HEK293 (cell line): ENCODE data around the gene ASCL4.

ENCODE experiments used
- CTCF ChIA-PET: fragments of 350-600 bp; formaldehyde crosslinking; extraction: SDS; loops from one replicate; lab custom pipeline; 2021; ENCODE audit warnings: antibody characterized with exemption; lab: Yijun Ruan, JAX
- POLR2A ChIA-PET: fragments of 300-600 bp; formaldehyde crosslinking; extraction: SDS; loops from one replicate; lab custom pipeline; 2020; ENCODE audit warnings: antibody characterized with exemption, inconsistent platforms; lab: Yijun Ruan, JAX
- H3K27ac ChIP-seq: fragments of 200-500 bp; sonication (Bioruptor generic); 2 replicates; pipeline ENCODE4 v1.5.1; 2014; ENCODE audit warnings: low read depth, low read length, control low read depth, inconsistent platforms; ENCODE audit errors: extremely low read depth
- H3K36me3 ChIP-seq, 2 experiments: fragments of 200-500 bp in 1 of 2; sonication (Bioruptor generic) in 1 of 2; 1 replicate in 1 of 2; 2 replicates in 1 of 2; pipeline ENCODE4 v1.5.1; 2014 to 2017; ENCODE audit warnings: inconsistent platforms in 2 of 2, low read length in 2 of 2; ENCODE audit not compliant: control insufficient read depth in 2 of 2, insufficient read depth in 1 of 2
- H3K4me1 ChIP-seq: fragments of 200-500 bp; sonication (Bioruptor generic); 2 replicates; pipeline ENCODE4 v1.5.1; 2014; ENCODE audit warnings: mild to moderate bottlenecking, low read length, inconsistent platforms; ENCODE audit not compliant: control insufficient read depth, insufficient read depth
- H3K4me3 ChIP-seq: 2 replicates; pipeline ENCODE4 v1.5.1; 2011; ENCODE audit warnings: low read depth, mild to moderate bottlenecking, control low read depth, low read length, moderate library complexity
- H3K9me3 ChIP-seq: fragments of 200-500 bp; sonication (Bioruptor generic); 2 replicates; pipeline ENCODE4 v1.5.1; 2014; ENCODE audit warnings: low read depth, low read length, inconsistent platforms; ENCODE audit not compliant: control insufficient read depth, insufficient read depth
- ATF2 ChIP-seq: fragments of 450-650 bp; formaldehyde crosslinking; IDR thresholded peaks from 2 replicates; pipeline ENCODE4 v1.5.1; 2016; ENCODE audit warnings: missing biosample characterization, missing genetic modification characterization, low read depth
- BCL6B ChIP-seq: fragments of 450-650 bp; formaldehyde crosslinking; IDR thresholded peaks from 2 replicates; pipeline ENCODE4 v1.5.1; 2017; ENCODE audit warnings: missing biosample characterization, missing genetic modification characterization
- GLIS2 ChIP-seq: fragments of 450-650 bp; formaldehyde crosslinking; IDR thresholded peaks from 2 replicates; pipeline ENCODE4 v1.5.1; 2016; ENCODE audit warnings: missing biosample characterization, missing genetic modification characterization
- PRDM6 ChIP-seq: fragments of 450-650 bp; formaldehyde crosslinking; IDR thresholded peaks from 2 replicates; pipeline ENCODE4 v1.5.1; 2017; ENCODE audit warnings: missing biosample characterization, missing genetic modification characterization
- SCRT2 ChIP-seq: fragments of 450-650 bp; formaldehyde crosslinking; IDR thresholded peaks from 2 replicates; pipeline ENCODE4 v1.5.1; 2016; ENCODE audit warnings: missing biosample characterization, missing genetic modification characterization
- ZBTB26 ChIP-seq: fragments of 450-650 bp; formaldehyde crosslinking; optimal IDR thresholded peaks from 2 replicates; pipeline ENCODE3; 2016; ENCODE audit warnings: missing biosample characterization, mild to moderate bottlenecking, missing genetic modification characterization
- ZBTB6 ChIP-seq: fragments of 450-650 bp; formaldehyde crosslinking; IDR thresholded peaks from 2 replicates; pipeline ENCODE4 v1.5.1; 2017; ENCODE audit warnings: missing biosample characterization, missing genetic modification characterization
- ZNF121 ChIP-seq: fragments of 450-650 bp; formaldehyde crosslinking; IDR thresholded peaks from 2 replicates; pipeline ENCODE4 v1.5.1; 2016; ENCODE audit warnings: missing biosample characterization, missing genetic modification characterization
- ZNF148 ChIP-seq: fragments of 450-650 bp; formaldehyde crosslinking; IDR thresholded peaks from 2 replicates; pipeline ENCODE4 v1.5.0; 2017; ENCODE audit warnings: missing biosample characterization, missing genetic modification characterization, borderline replicate concordance
- ZNF280C ChIP-seq: fragments of 450-650 bp; formaldehyde crosslinking; IDR thresholded peaks from 2 replicates; pipeline ENCODE4 v1.5.1; 2016; ENCODE audit warnings: missing biosample characterization, missing genetic modification characterization
- ZNF335 ChIP-seq: fragments of 450-650 bp; formaldehyde crosslinking; conservative IDR thresholded peaks from 2 replicates; pipeline ENCODE4 v1.5.1; 2016; ENCODE audit warnings: missing biosample characterization, missing genetic modification characterization
- ZNF354C ChIP-seq: fragments of 450-650 bp; formaldehyde crosslinking; IDR thresholded peaks from 2 replicates; pipeline ENCODE4 v1.5.1; 2016; ENCODE audit warnings: missing biosample characterization, missing genetic modification characterization, low read depth, borderline replicate concordance
- ZNF549 ChIP-seq: fragments of 450-650 bp; IDR thresholded peaks from 2 replicates; pipeline ENCODE4 v1.5.1; 2018; ENCODE audit warnings: missing biosample characterization, missing genetic modification characterization, mild to moderate bottlenecking, inconsistent platforms, moderate library complexity
- ZNF585B ChIP-seq: fragments of 450-650 bp; formaldehyde crosslinking; IDR thresholded peaks from 2 replicates; pipeline ENCODE4 v1.5.1; 2016; ENCODE audit warnings: missing biosample characterization, missing genetic modification characterization
- ZNF629 ChIP-seq: fragments of 450-650 bp; formaldehyde crosslinking; IDR thresholded peaks from 2 replicates; pipeline ENCODE4 v1.5.1; 2017; ENCODE audit warnings: missing biosample characterization, missing genetic modification characterization
- ZNF701 ChIP-seq: fragments of 450-650 bp; formaldehyde crosslinking; IDR thresholded peaks from 2 replicates; pipeline ENCODE4 v1.5.1; 2016; ENCODE audit warnings: missing biosample characterization, missing genetic modification characterization
- ZNF704 ChIP-seq: fragments of 450-650 bp; formaldehyde crosslinking; IDR thresholded peaks from 2 replicates; pipeline ENCODE4 v1.5.1; 2016; ENCODE audit warnings: missing biosample characterization, missing genetic modification characterization
- ZNF76 ChIP-seq: fragments of 450-650 bp; formaldehyde crosslinking; IDR thresholded peaks from 2 replicates; pipeline ENCODE4; 2016; ENCODE audit warnings: low read depth, missing biosample characterization, missing genetic modification characterization, borderline replicate concordance

The ASCL4 gene

GRCh38 chr12:107803092-107803491 lies 28.6 kb downstream of the ASCL4 start:
- CTCF ChIA-PET, result no interaction called here
- Histone ChIP-seq H3K9me3 (no peaks in the 10 kb centered on the region), H3K4me3 (no peak overlapping the region), H3K4me1 (no peaks in the 10 kb centered on the region), H3K27ac (no peak overlapping the region), H3K36me3 (no peaks in the 10 kb centered on the region)
- no peak for TF ChIP-seq BCL6B (tag by site-specific recombination)
- no peak for TF ChIP-seq ZNF549 (tag by site-specific recombination)
- TF ChIP-seq ZNF629 (tag by site-specific recombination), result peak; percentile 72
- TF ChIP-seq ZNF121 (tag by site-specific recombination), result no peak
- TF ChIP-seq SCRT2, result peak; percentile 78
- peak; percentile 18; the same call in 1 of the 2 replicates for TF ChIP-seq PRDM6
- TF ChIP-seq ZNF280C, result no peak
- peak; percentile 85 for TF ChIP-seq ATF2 (tag by site-specific recombination)
- POLR2A ChIA-PET, result no interaction called here

- Histone ChIP-seq H3K9me3 (no peaks in the 10 kb centered on the region), H3K36me3 (no peaks in the 10 kb centered on the region), H3K4me1 (no peaks in the 10 kb centered on the region), H3K27ac (no peak overlapping the region), H3K4me3 (no peak overlapping the region)
- CTCF ChIA-PET, result no interaction called here
- POLR2A ChIA-PET, result no interaction called here
- TF ChIP-seq ZNF148 (tag by site-specific recombination), result no peak
- TF ChIP-seq ZNF280C, result no peak
- TF ChIP-seq ZNF701 (tag by site-specific recombination), result no peak
- no peak for TF ChIP-seq ZNF704
- no peak for TF ChIP-seq ZNF76 (tag by site-specific recombination)
- TF ChIP-seq ZNF585B (tag by site-specific recombination), result no peak
- no peak for TF ChIP-seq GLIS2 (tag by site-specific recombination)
- no peak for TF ChIP-seq ZBTB26 (tag by site-specific recombination)
- TF ChIP-seq ZBTB6 (tag by site-specific recombination), result no peak
- no peak for TF ChIP-seq ZNF335
- TF ChIP-seq ZNF354C (tag by site-specific recombination), result no peak
These were observed 31.1 kb downstream of the ASCL4 start for GRCh38 chr12:107805488-107806180.
